Activated CD4-positive, alpha-beta T cell treated with anti-CD3 and anti-CD28 coated beads, Interleukin-2, Interleukin-4, amounts not matched to agents 100 ng/mL and 50 ng/mL, durations not matched to agents 16 hours and 8 hours (primary cell): ENCODE data around the gene ACHE.
A peak's percentile ranks its signal among the peaks of the same experiment; 100 is the strongest.
"Not testable (repeated sequence)": the region's sequence is repeated elsewhere in the genome, so short reads cannot be mapped to it uniquely, and the experiment has no call there.

Experiments used
- DNase-seq: peaks from one replicate; pipeline ENCODE4 v3.0.0-alpha.2; 2020; ENCODE audit warnings: low spot score

Gene ACHE

GRCh38 chr7:100861616-100861985, 34.1 kb downstream of the ACHE start:
- DNase-seq, result no peak

- no peak for DNase-seq
Measured at GRCh38 chr7:100860702-100861615, 34.7 kb downstream of the ACHE start.

- DNase-seq, result no peak
Measured at GRCh38 chr7:100859856-100860255, 35.8 kb downstream of the ACHE start.

- no peak for DNase-seq
Measured at GRCh38 chr7:100856871-100857282, 38.8 kb downstream of the ACHE start.

- DNase-seq, result no peak
Measured at GRCh38 chr7:100855515-100855914, 40.2 kb downstream of the ACHE start.

- not testable (repeated sequence) for DNase-seq
Measured at GRCh38 chr7:100854899-100855298, 40.8 kb downstream of the ACHE start.

GRCh38 chr7:100854146-100854895, 41.4 kb downstream of the ACHE start:
- DNase-seq, result no peak

- DNase-seq, result peak; percentile 88
Measured at GRCh38 chr7:100852048-100852872, 43.4 kb downstream of the ACHE start, which contains the start of gene SLC12A9. Gene SLC12A9 (plus strand): TSS chr7:100852713. CDS start chr7:100854198, 1,485 bp downstream.

GRCh38 chr7:100847360-100847759, 48.3 kb downstream of the ACHE start:
- no peak for DNase-seq

- DNase-seq, result no peak
Measured at GRCh38 chr7:100840470-100841100, 55.1 kb downstream of the ACHE start.
